Stimulated activated CD8-positive, alpha-beta memory T cell treated with anti-CD3 and anti-CD28 coated beads, Interleukin-7, amount 100 ng/mL, for 24 hours (primary cell): Measurements from ENCODE around the gene VPS18.
A peak's percentile ranks its signal among the peaks of the same experiment; 100 is the strongest.
"Not testable (repeated sequence)": the region's sequence is repeated elsewhere in the genome, so short reads cannot be mapped to it uniquely, and the experiment has no call there.

Source experiments
- DNase-seq: peaks from one replicate; pipeline ENCODE4 v3.0.0-alpha.2; 2020; ENCODE audit warnings: low read depth

VPS18 gene

GRCh38 chr15:40893733-40894680 is at the start of gene VPS18:
Gene VPS18 (plus strand): TSS chr15:40894450. CDS start chr15:40894769, 319 bp downstream.
- peak; percentile 99 for DNase-seq

- peak; percentile 10 for DNase-seq
Measured at GRCh38 chr15:40844696-40845030, 49.6 kb upstream of the VPS18 start.

GRCh38 chr15:40845036-40845435 is 49.2 kb upstream of the VPS18 start:
- no peak for DNase-seq

- DNase-seq, result no peak
Measured at GRCh38 chr15:40845511-40846284, 48.6 kb upstream of the VPS18 start.

- DNase-seq, result no peak
Measured at GRCh38 chr15:40846841-40847222, 47.4 kb upstream of the VPS18 start.

- DNase-seq, result no peak
Measured at GRCh38 chr15:40847223-40847961, 46.9 kb upstream of the VPS18 start.

- no peak for DNase-seq
Measured at GRCh38 chr15:40850576-40851112, 43.6 kb upstream of the VPS18 start.

- no peak for DNase-seq
Measured at GRCh38 chr15:40852529-40852928, 41.7 kb upstream of the VPS18 start.

- DNase-seq, result no peak
Measured at GRCh38 chr15:40853241-40853890, 40.9 kb upstream of the VPS18 start.

- no peak for DNase-seq
Measured at GRCh38 chr15:40854161-40854560, 40.1 kb upstream of the VPS18 start.

- no peak for DNase-seq
Measured at GRCh38 chr15:40855706-40856234, 38.5 kb upstream of the VPS18 start.

- no peak for DNase-seq
Measured at GRCh38 chr15:40856746-40857145, 37.5 kb upstream of the VPS18 start.

- DNase-seq, result peak; percentile 61
Measured at GRCh38 chr15:40857601-40858341, 36.5 kb upstream of the VPS18 start.

- DNase-seq, result no peak
Measured at GRCh38 chr15:40858706-40859105, 35.5 kb upstream of the VPS18 start.

GRCh38 chr15:40859206-40859851 is 34.9 kb upstream of the VPS18 start:
- peak; percentile 74 for DNase-seq

- not testable (repeated sequence) for DNase-seq
Measured at GRCh38 chr15:40861147-40861546, 33.1 kb upstream of the VPS18 start.

- no peak for DNase-seq
Measured at GRCh38 chr15:40863660-40864270, 30.5 kb upstream of the VPS18 start.

- no peak for DNase-seq
Measured at GRCh38 chr15:40867199-40867598, 27.1 kb upstream of the VPS18 start.

GRCh38 chr15:40869686-40870085 is 24.6 kb upstream of the VPS18 start:
- DNase-seq, result no peak

- no peak for DNase-seq
Measured at GRCh38 chr15:40870716-40871115, 23.5 kb upstream of the VPS18 start.
